Parathyroid adenoma (tissue), 2 donors: ENCODE measurements around the gene RAB20.

Experiments used
- H2AFZ ChIP-seq: fragments of 300-600 bp; sonication (generic); one replicate; pipeline ENCODE4 v1.7.0; 2017; ENCODE audit warnings: antibody characterized with exemption, mild to moderate bottlenecking
- H3K27ac ChIP-seq: fragments of 300-600 bp; sonication (generic); one replicate; pipeline ENCODE4 v1.7.0; 2017
- H3K27me3 ChIP-seq: fragments of 300-600 bp; sonication (generic); one replicate; pipeline ENCODE4 v1.7.0; 2017; ENCODE audit warnings: low read length; ENCODE audit not compliant: control insufficient read depth, insufficient read depth
- H3K36me3 ChIP-seq: fragments of 300-600 bp; sonication (generic); one replicate; pipeline ENCODE4 v1.7.0; 2017; ENCODE audit warnings: low read length; ENCODE audit not compliant: control insufficient read depth, insufficient read depth
- H3K4me1 ChIP-seq: fragments of 300-600 bp; sonication (generic); one replicate; pipeline ENCODE4 v1.7.0; 2017; ENCODE audit warnings: control low read depth
- H3K4me2 ChIP-seq: fragments of 300-600 bp; sonication (generic); one replicate; pipeline ENCODE4 v1.7.0; 2017; ENCODE audit warnings: low read length
- H3K4me3 ChIP-seq: fragments of 300-600 bp; sonication (generic); one replicate; pipeline ENCODE4 v1.7.0; 2017; ENCODE audit warnings: low read depth, low read length
- H3K79me2 ChIP-seq: fragments of 300-600 bp; sonication (generic); one replicate; pipeline ENCODE4 v1.7.0; 2017; ENCODE audit warnings: control low read depth
- H3K9ac ChIP-seq: fragments of 300-600 bp; sonication (generic); one replicate; pipeline ENCODE4 v1.7.0; 2017; ENCODE audit warnings: mild to moderate bottlenecking
- H3K9me3 ChIP-seq: fragments of 300-600 bp; sonication (generic); one replicate; pipeline ENCODE4 v1.7.0; 2017; ENCODE audit warnings: low read length; ENCODE audit not compliant: control insufficient read depth
- CTCF ChIP-seq: fragments of 300-600 bp; sonication (generic); IDR thresholded peaks from one replicate; pipeline ENCODE4 v1.7.0; 2017; ENCODE audit warnings: antibody characterized with exemption, mild to moderate bottlenecking
- donor health status: primary hyperparathyroidism.

RAB20 gene

DNA sequence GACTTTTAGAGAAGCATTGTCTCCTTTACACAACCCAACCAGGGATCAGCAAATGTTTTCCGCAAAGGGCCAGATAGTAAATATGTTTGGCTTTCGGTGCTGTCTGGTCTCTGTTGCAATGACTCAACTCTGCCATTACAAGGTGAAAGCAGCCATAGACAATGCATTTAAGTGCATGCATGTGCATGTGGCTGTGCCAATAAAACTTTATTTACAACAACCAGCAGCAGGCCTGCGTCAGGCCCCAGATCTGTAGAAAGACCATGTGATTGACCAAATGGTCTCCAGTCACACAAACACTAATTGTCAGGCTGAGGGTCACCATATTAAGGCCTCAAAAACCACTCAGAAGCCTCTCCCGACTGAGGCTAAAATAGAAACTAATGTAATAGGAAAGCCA, 8.1 kb downstream of the RAB20 start:
- Histone ChIP-seq H3K4me1 (peaks cover 4% of the 10 kb centered on the region), H3K4me3 (no peak overlapping the region), H3K36me3 (no peaks in the 10 kb centered on the region), H3K9me3 (no peaks in the 10 kb centered on the region), H2AFZ (no peak overlapping the region), H3K79me2 (no peaks in the 10 kb centered on the region), H3K4me2 (no peak overlapping the region), H3K27ac (no peak overlapping the region), H3K27me3 (no peaks in the 10 kb centered on the region), H3K9ac (no peak overlapping the region)
- no peak for TF ChIP-seq CTCF

GRCh38 chr13:110552767-110553166, 8.8 kb downstream of the RAB20 start:
- Histone ChIP-seq H3K9me3 (no peaks in the 10 kb centered on the region), H3K79me2 (no peaks in the 10 kb centered on the region), H3K4me2 (no peak overlapping the region), H3K36me3 (no peaks in the 10 kb centered on the region), H3K27ac (no peak overlapping the region), H2AFZ (no peak overlapping the region), H3K4me3 (no peak overlapping the region), H3K4me1 (peaks cover 4% of the 10 kb centered on the region), H3K27me3 (no peaks in the 10 kb centered on the region), H3K9ac (no peak overlapping the region)
- no peak for TF ChIP-seq CTCF

- peak overlapping the region; percentile 2 for H3K4me2 ChIP-seq
- H3K27ac ChIP-seq = no peak overlapping the region
- no peak overlapping the region for H3K4me3 ChIP-seq
- H3K27me3 ChIP-seq = no peaks in the 10 kb centered on the region
- H3K9me3 ChIP-seq = no peaks in the 10 kb centered on the region
- peak overlapping the region; percentile 11 for H2AFZ ChIP-seq
- no peak for TF ChIP-seq CTCF
- peaks cover 4% of the 10 kb centered on the region for H3K4me1 ChIP-seq
- no peaks in the 10 kb centered on the region for H3K36me3 ChIP-seq
- H3K9ac ChIP-seq = no peak overlapping the region
- no peaks in the 10 kb centered on the region for H3K79me2 ChIP-seq
Measured at GRCh38 chr13:110551284-110551683, 10.2 kb downstream of the RAB20 start.

GRCh38 chr13:110549795-110550160, 11.7 kb downstream of the RAB20 start:
- Histone ChIP-seq H3K4me3 (no peak overlapping the region), H3K9ac (no peak overlapping the region), H3K9me3 (no peaks in the 10 kb centered on the region), H2AFZ (no peak overlapping the region), H3K4me2 (no peak overlapping the region), H3K79me2 (no peaks in the 10 kb centered on the region), H3K27ac (no peak overlapping the region), H3K4me1 (peaks cover 4% of the 10 kb centered on the region), H3K27me3 (no peaks in the 10 kb centered on the region), H3K36me3 (no peaks in the 10 kb centered on the region)
- TF ChIP-seq CTCF = no peak

DNA sequence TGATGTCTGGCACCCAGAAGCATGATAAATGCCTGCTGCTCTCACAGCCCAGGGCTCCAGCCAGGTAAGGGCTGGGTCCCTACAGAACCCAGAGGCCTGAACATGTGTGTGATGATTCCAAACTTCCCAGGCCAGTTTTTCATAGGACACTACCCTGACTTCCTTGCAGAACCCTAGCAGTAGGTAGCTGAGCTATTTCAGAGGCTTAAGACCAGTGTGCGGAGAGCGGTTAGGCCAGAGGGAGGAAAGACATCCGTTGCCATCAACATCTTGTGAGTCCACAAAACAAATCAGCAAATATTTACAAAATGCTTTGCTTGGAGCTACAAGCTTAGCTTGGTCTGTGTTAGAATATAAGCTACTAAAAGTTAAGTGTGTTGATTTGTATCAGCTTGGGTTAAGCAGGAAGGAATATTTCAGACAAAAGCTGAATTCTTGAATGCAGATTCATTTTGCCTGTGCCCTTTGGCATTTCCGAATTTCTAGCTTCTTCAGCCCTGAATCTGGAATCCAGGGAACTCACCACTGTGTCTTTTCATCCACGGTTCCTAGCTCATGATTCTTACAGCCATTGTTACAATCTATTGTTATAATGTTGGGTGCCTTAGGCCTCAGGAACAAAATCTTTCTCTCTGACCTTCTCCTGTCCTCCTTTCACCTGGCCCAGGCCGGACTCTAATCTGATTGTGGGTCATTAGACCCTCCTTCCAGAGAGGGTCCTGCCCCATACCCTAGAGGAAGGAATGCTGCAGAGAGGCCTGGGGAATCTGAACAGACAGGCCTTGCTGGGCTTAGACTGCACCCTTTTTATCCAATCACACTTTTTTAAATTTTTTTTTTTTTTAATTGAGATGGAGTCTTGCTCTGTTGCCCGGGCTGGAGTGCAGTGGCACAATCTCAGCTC, 12.4 kb downstream of the RAB20 start:
- peaks cover 4% of the 10 kb centered on the region for H3K4me1 ChIP-seq
- H3K27me3 ChIP-seq = no peaks in the 10 kb centered on the region

More for the DNA sequence above, 12.4 kb downstream of the RAB20 start:
- Histone ChIP-seq H3K9me3 (no peaks in the 10 kb centered on the region), H3K9ac (no peak overlapping the region), H3K4me2 (no peak overlapping the region), H3K4me3 (no peak overlapping the region), H3K36me3 (no peaks in the 10 kb centered on the region), H3K27ac (no peak overlapping the region), H2AFZ (no peak overlapping the region), H3K79me2 (no peaks in the 10 kb centered on the region)
- TF ChIP-seq CTCF = no peak
